KMS-11 (cell line): Measurements from ENCODE around the gene DAP3.
"Not testable (repeated sequence)": the region's sequence is repeated elsewhere in the genome, so short reads cannot be mapped to it uniquely, and the experiment has no call there.

Source experiments
- H2AFZ ChIP-seq: fragments of 200-600 bp; sonication (generic); 2 replicates; pipeline ENCODE4 v1.6.1; 2016; ENCODE audit warnings: antibody characterized with exemption, mixed run types, low read depth
- H3K27ac ChIP-seq: fragments of 200-600 bp; sonication (generic); 2 replicates; pipeline ENCODE4 v1.6.1; 2016; ENCODE audit warnings: mild to moderate bottlenecking, mixed run types
- H3K27me3 ChIP-seq: fragments of 200-600 bp; sonication (generic); 2 replicates; pipeline ENCODE4 v1.6.1; 2017; ENCODE audit warnings: mild to moderate bottlenecking, low read depth, mixed run types, moderate library complexity; ENCODE audit not compliant: insufficient read depth
- H3K36me3 ChIP-seq: fragments of 200-600 bp; sonication (generic); 2 replicates; pipeline ENCODE4 v1.6.1; 2017; ENCODE audit warnings: mild to moderate bottlenecking, mixed run types; ENCODE audit not compliant: insufficient read depth
- H3K4me1 ChIP-seq: fragments of 200-600 bp; sonication (generic); 2 replicates; pipeline ENCODE4 v1.6.1; 2016; ENCODE audit warnings: mild to moderate bottlenecking, low read depth, mixed run types; ENCODE audit not compliant: poor library complexity, severe bottlenecking
- H3K4me2 ChIP-seq: fragments of 200-600 bp; sonication (generic); 2 replicates; pipeline ENCODE4 v1.7.0; 2016; ENCODE audit warnings: mild to moderate bottlenecking, mixed run types
- H3K4me3 ChIP-seq: fragments of 200-600 bp; sonication (generic); IDR thresholded peaks from 2 replicates; pipeline ENCODE4 v1.6.1; 2017; ENCODE audit warnings: low read depth, low read length, mixed read lengths; ENCODE audit not compliant: insufficient read depth
- H3K79me2 ChIP-seq: fragments of 200-600 bp; sonication (generic); 2 replicates; pipeline ENCODE4 v1.6.1; 2016; ENCODE audit warnings: low read depth, mixed run types; ENCODE audit not compliant: insufficient read depth
- H3K9ac ChIP-seq: fragments of 200-600 bp; sonication (generic); 2 replicates; pipeline ENCODE4 v1.6.1; 2016; ENCODE audit warnings: mild to moderate bottlenecking, mixed run types
- H4K20me1 ChIP-seq: fragments of 200-600 bp; sonication (generic); 2 replicates; pipeline ENCODE4 v1.6.1; 2016; ENCODE audit warnings: mild to moderate bottlenecking, mixed run types; ENCODE audit not compliant: insufficient read depth
- TF ChIP-seq, protein P1 (sequence below): fragments of 200-600 bp; sonication (generic); conservative IDR thresholded peaks from 2 replicates; pipeline ENCODE4 v1.6.1; 2017; ENCODE audit warnings: low read depth, mild to moderate bottlenecking, antibody characterized with exemption, low read length, moderate library complexity, mixed read lengths

DAP3 gene

GRCh38 chr1:155689081-155689607 is at the start of gene DAP3:
DAP3 (plus strand) TSS chr1:155689091; CDS start chr1:155709780, 20,689 bp downstream.
- Histone ChIP-seq H3K79me2 (peaks cover 96% of the 10 kb centered on the region), H4K20me1 (peaks cover 28% of the 10 kb centered on the region), H3K4me1 (peaks cover 60% of the 10 kb centered on the region), H3K4me3 (peak within 1 kb of the TSS; percentile 97), H3K4me2 (peak within 1 kb of the TSS; percentile 89), H3K9ac (peak within 1 kb of the TSS; percentile 97), H3K27ac (peak within 1 kb of the TSS; percentile 88), H3K36me3 (peaks cover 35% of the 10 kb centered on the region; the same call in 1 of the 2 replicates), H2AFZ (peak within 1 kb of the TSS; percentile 87)
- H3K27me3 ChIP-seq: not testable (repeated sequence)

DNA sequence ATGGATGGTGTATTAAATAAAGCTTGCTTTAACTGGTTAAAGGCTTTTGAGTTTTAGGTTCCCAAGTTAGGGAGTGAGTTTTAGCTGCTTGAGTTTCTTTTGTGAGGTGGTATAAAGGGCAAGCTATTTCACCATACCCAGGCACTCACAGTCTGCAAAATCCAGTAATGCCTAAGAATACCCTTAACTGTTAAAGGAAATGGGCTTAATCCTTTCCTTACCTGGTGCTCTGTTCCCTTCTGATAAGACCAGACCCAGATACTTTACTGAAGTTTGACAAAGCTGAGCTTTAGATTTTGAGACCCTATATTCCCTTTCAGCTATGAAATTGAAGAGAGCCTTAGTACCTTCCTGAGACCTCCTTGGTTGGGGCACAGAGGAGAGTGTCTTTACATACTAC is 48.5 kb upstream of the DAP3 start:
- Histone ChIP-seq H4K20me1 (no peaks in the 10 kb centered on the region), H3K27me3 (no peaks in the 10 kb centered on the region), H3K4me3 (no peak overlapping the region), H3K4me2 (no peak overlapping the region), H3K27ac (no peak overlapping the region), H3K79me2 (no peaks in the 10 kb centered on the region), H2AFZ (no peak overlapping the region), H3K4me1 (peaks cover 3% of the 10 kb centered on the region), H3K9ac (no peak overlapping the region), H3K36me3 (no peaks in the 10 kb centered on the region)
- TF ChIP-seq, protein P1, sequence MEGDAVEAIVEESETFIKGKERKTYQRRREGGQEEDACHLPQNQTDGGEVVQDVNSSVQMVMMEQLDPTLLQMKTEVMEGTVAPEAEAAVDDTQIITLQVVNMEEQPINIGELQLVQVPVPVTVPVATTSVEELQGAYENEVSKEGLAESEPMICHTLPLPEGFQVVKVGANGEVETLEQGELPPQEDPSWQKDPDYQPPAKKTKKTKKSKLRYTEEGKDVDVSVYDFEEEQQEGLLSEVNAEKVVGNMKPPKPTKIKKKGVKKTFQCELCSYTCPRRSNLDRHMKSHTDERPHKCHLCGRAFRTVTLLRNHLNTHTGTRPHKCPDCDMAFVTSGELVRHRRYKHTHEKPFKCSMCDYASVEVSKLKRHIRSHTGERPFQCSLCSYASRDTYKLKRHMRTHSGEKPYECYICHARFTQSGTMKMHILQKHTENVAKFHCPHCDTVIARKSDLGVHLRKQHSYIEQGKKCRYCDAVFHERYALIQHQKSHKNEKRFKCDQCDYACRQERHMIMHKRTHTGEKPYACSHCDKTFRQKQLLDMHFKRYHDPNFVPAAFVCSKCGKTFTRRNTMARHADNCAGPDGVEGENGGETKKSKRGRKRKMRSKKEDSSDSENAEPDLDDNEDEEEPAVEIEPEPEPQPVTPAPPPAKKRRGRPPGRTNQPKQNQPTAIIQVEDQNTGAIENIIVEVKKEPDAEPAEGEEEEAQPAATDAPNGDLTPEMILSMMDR: no peak

DNA sequence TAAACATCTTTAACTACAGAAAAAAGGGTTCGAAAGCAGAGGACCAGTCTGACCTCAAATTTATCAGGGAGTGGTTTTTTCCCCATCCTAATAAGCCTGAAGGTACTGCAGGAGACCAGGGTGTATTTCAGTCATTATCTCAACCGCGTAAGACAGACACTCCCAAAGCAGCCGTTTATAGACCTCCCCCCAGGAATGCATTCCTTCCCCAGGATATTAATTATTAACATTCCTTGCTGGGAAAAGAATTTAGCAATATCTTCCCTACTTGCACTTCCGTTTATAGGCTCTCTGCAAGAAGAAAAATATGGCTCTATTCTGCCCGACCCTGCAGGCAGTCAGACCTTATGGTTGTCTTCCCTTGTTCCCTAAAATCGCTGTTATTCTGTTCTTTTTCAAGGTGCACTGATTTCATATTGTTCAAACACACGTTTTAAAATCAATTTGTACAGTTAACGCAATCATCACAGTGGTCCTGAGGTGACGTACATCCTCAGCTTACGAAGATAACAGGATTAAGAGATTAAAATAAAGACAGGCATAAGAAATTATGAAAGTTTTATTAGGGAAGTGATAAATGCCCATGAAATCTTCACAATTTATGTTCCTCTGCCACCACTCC is 46.2 kb upstream of the DAP3 start:
- H3K27me3 ChIP-seq, H3K9ac ChIP-seq, H4K20me1 ChIP-seq, H3K4me3 ChIP-seq, H3K27ac ChIP-seq, H3K79me2 ChIP-seq, H3K4me2 ChIP-seq, H2AFZ ChIP-seq, H3K4me1 ChIP-seq, H3K36me3 ChIP-seq: not testable (repeated sequence)

- H2AFZ ChIP-seq: no peak overlapping the region
- no peak overlapping the region for H3K4me2 ChIP-seq
- no peak overlapping the region for H3K9ac ChIP-seq
- H3K27ac ChIP-seq: no peak overlapping the region
- H3K4me1 ChIP-seq: no peaks in the 10 kb centered on the region
- no peaks in the 10 kb centered on the region for H3K27me3 ChIP-seq
- TF ChIP-seq, protein P1: no peak
- H3K36me3 ChIP-seq: no peaks in the 10 kb centered on the region
- H3K79me2 ChIP-seq: no peaks in the 10 kb centered on the region
- no peak overlapping the region for H3K4me3 ChIP-seq
- no peaks in the 10 kb centered on the region for H4K20me1 ChIP-seq
These were observed 45.7 kb upstream of the DAP3 start for GRCh38 chr1:155643230-155643629.

- Histone ChIP-seq H3K27me3 (no peaks in the 10 kb centered on the region), H2AFZ (no peak overlapping the region), H3K36me3 (no peaks in the 10 kb centered on the region), H3K4me3 (no peak overlapping the region), H4K20me1 (no peaks in the 10 kb centered on the region), H3K4me2 (no peak overlapping the region), H3K79me2 (no peaks in the 10 kb centered on the region), H3K27ac (no peak overlapping the region), H3K4me1 (no peaks in the 10 kb centered on the region), H3K9ac (no peak overlapping the region)
- TF ChIP-seq, protein P1: no peak
These were observed 43.8 kb upstream of the DAP3 start for GRCh38 chr1:155645034-155645598.
